H1 (cell line): Measurements from ENCODE around the gene SCAND1. TPM values are rescaled to one million over a fixed set of nuclear protein-coding genes. Genes with fewer than 3 reads are reported as not detected.

ENCODE experiments used
- ATF3 ChIP-seq: IDR thresholded peaks from 2 replicates; pipeline ENCODE4 v1.6.1; 2011; ENCODE audit warnings: low read depth, mild to moderate bottlenecking, low read length; ENCODE audit not compliant: insufficient read depth
- CHD7 ChIP-seq: fragments of 300-600 bp; sonication (generic); IDR thresholded peaks from 2 replicates; pipeline ENCODE4 v1.7.1; 2012; ENCODE audit warnings: low read length, moderate library complexity, mild to moderate bottlenecking, inconsistent platforms; ENCODE audit not compliant: insufficient replicate concordance
- EP300 ChIP-seq, 2 experiments: IDR thresholded peaks; 1 replicate in 1 of 2; 2 replicates in 1 of 2; pipeline ENCODE4 v1.6.1; 2011 to 2012; ENCODE audit warnings: low read depth in 2 of 2, low read length in 2 of 2, mild to moderate bottlenecking in 2 of 2, borderline replicate concordance in 1 of 2, inconsistent platforms in 1 of 2, moderate library complexity in 1 of 2
- KDM1A ChIP-seq: fragments of 200-600, 300-600 bp; sonication (generic); IDR thresholded peaks from 2 replicates; pipeline ENCODE4 v1.7.1; 2016; ENCODE audit warnings: mild to moderate bottlenecking, low read length, borderline replicate concordance
- POLR2A ChIP-seq, 2 experiments: IDR thresholded peaks; 1 replicate in 1 of 2; 2 replicates in 1 of 2; pipeline ENCODE4 v1.6.1; 2011; ENCODE audit warnings: low read depth in 2 of 2, low read length in 2 of 2, mild to moderate bottlenecking in 2 of 2; ENCODE audit errors: control extremely low read depth in 1 of 2
- RXRA ChIP-seq: IDR thresholded peaks from 2 replicates; pipeline ENCODE4 v1.6.1; 2011; ENCODE audit warnings: low read depth, mild to moderate bottlenecking, low read length, moderate library complexity; ENCODE audit not compliant: insufficient read depth
- TEAD4 ChIP-seq: IDR thresholded peaks from 2 replicates; pipeline ENCODE4 v1.6.1; 2012; ENCODE audit warnings: low read depth, low read length, inconsistent platforms, mixed read lengths
- polyA plus RNA-seq, 7 experiments: library from polyadenylated mRNA; depleted of rRNA in 3 of 7; stranded (reverse) in 5 of 7; unstranded in 2 of 7; fragments of >200 nt in 5 of 7; fragments of 200-250 nt in 2 of 7; gene quantifications; 1 replicate in 5 of 7; 2 replicates in 1 of 7; 4 replicates in 1 of 7; pipeline versions ENCODE4 v1.2.1 to v1.2.3, GENCODE V29; 2011 to 2013; ENCODE audit warnings: missing spikeins in 2 of 7, mixed read lengths in 2 of 7
- total RNA-seq: library from RNA; stranded (reverse); fragmentation: NEBNext Ultra II Directional; extraction: Animal tissue kit (Norgen Biotek cat#: 25700); gene quantifications from 2 replicates; pipeline ENCODE4 v1.2.1, GENCODE V29; 2021

SCAND1 gene
- total and polyA plus RNA-seq, 2 of the 8 experiments (the other 6 are each of a cell fraction or from before 2014, with no cell fraction given) = 73.1 to 83.7 TPM

GRCh38 chr20:35939264-35939663, 15.0 kb downstream of the SCAND1 start (continued):
- TF ChIP-seq CHD7 (no peak), KDM1A (no peak), ATF3 (no peak), TEAD4 (no peak), EP300 (IDR thresholded peaks at IDR 0.05; ENCODE audit: borderline replicate concordance in 1 of 2, low read depth in 2 of 2, low read length in 2 of 2) (no peak), RXRA (no peak), POLR2A (IDR thresholded peaks at IDR 0.05; ENCODE audit: control extremely low read depth in 1 of 2, low read depth in 2 of 2, low read length in 2 of 2) (no peak)
